GM18517 (cell line): ENCODE data around the gene LMTK3.
"Not testable (repeated sequence)": the region's sequence is repeated elsewhere in the genome, so short reads cannot be mapped to it uniquely, and the experiment has no call there.

Experiments
- ATAC-seq: cut with Tn5 transposase; IDR thresholded peaks from one replicate; pipeline ENCODE4 v1.9.1; 2021; ENCODE audit warnings: mild to moderate bottlenecking, moderate library complexity; ENCODE audit not compliant: unreplicated experiment

Gene LMTK3

DNA sequence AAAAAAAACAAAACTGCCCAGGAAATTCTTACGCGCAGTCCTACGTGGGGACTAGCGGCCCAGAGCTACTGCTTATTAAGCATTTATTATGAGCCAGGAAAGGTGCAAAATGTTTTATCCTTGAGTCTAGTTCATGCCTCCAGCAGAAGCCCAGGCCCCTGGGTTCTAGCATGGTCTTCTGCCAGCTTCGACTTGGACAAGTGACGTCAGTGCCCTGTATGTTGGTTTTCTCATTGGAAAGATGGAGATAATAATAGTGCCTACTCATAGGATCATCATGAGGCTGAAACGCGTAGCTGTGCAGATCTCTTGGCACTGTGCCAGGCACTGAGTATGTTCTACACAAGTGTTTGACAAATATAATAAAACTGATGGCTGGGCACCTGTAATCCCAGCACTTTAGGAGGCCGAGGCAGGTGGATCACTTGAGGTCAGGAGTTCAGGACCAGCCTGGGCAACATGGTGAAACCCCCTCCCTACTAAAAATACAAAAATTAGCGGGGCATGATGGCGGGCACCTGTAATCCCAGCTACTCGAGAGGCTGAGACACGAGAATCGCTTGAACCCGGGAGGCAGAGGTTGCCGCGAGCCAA is 28.0 kb upstream of the LMTK3 start:
- no peak for ATAC-seq

DNA sequence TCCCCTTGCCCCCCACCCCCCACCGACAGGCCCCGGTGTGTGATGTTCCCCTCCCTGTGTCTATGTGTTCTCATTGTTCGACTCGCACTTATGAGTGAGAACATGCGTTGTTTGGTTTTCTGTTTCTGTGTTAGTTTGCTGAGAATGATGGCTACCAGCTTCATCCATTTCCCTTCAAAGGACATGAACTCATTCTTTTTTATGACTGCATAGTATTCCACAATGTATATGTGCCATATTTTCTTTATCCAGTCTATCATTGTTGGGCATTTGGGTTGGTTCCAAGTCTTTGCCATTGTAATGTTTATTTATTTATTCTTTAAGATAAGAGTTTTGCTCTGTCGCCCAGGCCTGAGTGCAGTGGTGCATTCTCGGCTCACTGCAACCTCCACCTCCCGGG is 26.4 kb upstream of the LMTK3 start:
- ATAC-seq: not testable (repeated sequence)

- ATAC-seq: no peak
Observed at GRCh38 chr19:48537541-48537940, 25.9 kb upstream of the LMTK3 start.

GRCh38 chr19:48533770-48534169 is 22.1 kb upstream of the LMTK3 start:
- ATAC-seq: no peak

DNA sequence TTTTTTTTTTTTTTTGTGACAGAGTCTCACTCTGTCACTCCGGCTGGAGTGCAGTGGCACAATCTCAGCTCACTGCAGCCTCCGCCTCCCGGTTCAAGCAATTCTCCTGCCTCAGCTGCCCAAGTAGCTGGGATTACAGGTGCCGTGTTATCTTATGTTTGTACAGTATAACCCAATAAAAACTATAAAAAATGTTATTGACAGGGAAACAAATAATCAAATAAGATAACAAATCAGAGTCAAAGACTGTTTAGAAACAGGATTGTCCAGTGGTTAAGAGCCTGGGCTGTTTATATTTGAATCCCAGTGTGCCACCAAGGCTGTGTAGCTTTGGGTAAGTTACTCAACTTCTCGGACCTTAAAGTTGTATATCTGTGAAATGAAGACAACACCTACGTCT is 19.1 kb upstream of the LMTK3 start:
- no peak for ATAC-seq

DNA sequence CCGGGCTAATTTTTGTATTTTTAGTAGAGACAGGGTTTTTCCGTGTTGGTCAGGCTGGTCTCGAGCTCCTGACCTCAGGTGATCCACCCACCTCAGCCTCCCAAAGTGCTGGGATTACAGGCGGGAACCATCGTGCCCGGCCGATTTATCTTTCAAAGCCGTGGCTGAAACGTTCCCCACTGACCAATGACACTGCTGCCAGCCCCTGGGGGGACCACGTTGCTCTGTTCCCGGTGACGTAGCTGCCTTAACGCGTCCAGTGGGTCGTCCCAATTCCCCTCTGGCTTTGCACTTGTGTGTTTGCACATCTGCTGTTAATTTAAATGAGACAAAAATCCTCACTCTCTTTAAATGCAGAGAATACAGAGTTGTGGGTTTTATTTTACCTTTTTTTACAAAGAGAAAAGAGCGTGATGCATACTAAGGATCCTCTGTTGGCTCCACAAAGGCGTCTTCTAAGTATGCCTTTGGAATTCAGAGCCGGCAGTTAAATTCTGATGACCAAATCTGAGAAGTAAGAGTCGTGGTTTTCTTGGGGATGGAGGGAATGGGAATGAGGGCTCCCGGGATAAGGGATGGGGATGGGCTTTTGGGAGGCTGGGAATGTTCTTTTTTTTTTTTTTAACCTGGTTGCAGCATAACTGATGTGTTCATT is 18.6 kb upstream of the LMTK3 start:
- ATAC-seq: no peak

DNA sequence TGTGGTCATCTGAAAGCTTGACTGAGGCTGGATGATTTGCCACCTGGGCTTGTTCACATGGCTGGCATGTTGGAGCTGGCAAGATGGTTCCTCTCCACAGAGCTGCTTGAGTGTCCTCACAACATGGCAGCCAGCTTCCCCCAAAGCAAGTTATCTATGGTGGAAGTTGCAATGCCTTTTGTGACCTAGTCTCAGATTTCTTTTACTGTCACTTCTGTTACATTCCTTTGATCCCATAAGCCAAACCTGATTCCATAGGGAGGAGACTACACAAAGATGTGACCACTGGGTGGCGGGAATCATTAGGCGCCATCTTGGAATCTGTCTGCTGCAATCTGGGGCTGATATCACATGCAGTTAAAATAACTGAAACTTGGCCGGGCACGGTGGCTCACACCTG is 17.5 kb upstream of the LMTK3 start:
- ATAC-seq: no peak

DNA sequence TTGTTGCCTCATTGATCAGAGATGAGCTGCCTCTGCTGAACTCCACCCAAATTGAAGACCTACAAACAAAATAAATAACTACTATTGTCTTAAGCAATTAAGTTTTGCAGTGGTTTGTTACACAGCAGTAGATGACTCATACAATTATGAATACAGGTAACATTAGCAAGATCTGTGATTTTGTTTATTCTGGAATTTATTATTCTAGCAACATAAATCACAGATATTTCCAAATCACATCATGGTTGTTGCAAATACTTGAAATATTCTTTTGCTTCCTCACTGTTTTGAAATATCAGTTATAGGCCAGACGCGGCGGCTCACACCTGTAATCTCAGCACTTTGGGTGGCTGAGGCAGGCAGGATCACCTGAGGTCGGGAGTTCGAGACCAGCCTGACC is 13.1 kb upstream of the LMTK3 start:
- no peak for ATAC-seq

GRCh38 chr19:48524221-48524620 is 12.6 kb upstream of the LMTK3 start:
- no peak for ATAC-seq

DNA sequence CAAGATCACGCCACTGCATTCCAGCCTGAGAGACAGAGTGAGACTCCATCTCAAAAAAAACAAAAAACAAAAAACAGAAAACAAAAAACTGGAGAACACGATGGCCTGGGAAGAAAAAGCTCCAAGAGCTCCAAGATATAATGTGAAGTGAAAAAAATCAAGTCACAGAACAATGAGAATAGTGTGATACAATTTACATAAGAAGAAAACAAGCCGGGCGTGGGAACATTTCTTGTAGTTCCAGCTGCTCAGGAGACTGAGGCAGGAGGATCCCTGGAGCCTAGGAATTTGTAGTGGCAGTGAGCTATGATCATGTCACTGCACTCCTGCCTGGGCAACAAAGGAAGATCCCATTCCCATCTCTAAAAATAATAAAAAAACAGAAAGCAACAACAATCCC is 8.5 kb upstream of the LMTK3 start:
- no peak for ATAC-seq

- ATAC-seq: not testable (repeated sequence)
Observed at GRCh38 chr19:48519426-48519825, 7.8 kb upstream of the LMTK3 start.

GRCh38 chr19:48518207-48518606 is 6.6 kb upstream of the LMTK3 start:
- no peak for ATAC-seq

- ATAC-seq: no peak
Observed at GRCh38 chr19:48516536-48516935, 4.9 kb upstream of the LMTK3 start.

GRCh38 chr19:48514123-48514458 is 2.5 kb upstream of the LMTK3 start:
- ATAC-seq: no peak

GRCh38 chr19:48513289-48514122 is 1.9 kb upstream of the LMTK3 start:
- ATAC-seq: no peak

- no peak for ATAC-seq
Observed at GRCh38 chr19:48512504-48513288, 1.1 kb upstream of the LMTK3 start.

DNA sequence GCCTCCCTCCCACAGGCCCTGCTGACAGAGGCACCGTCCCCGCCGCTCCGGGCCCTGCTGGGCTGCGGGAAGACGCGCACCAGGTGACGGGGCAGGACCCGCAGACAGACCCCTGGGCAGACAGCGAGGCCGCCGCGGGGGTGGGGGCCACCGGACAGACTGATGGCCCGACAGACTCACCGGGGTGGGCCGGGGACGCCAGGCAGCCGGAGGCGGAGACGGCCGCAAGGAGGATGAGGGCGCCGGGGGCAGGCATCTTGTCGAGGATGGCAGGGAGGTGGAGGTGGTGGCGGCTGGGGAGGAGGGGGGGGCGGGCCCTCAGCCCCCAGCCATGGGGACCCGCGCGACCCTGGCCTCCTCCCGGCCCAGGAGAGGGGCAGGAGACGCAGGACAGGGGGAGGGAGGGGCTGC is 309 bp downstream of the LMTK3 start:
- ATAC-seq: no peak

GRCh38 chr19:48510421-48511268 is 990 bp downstream of the LMTK3 start:
- ATAC-seq: no peak

DNA sequence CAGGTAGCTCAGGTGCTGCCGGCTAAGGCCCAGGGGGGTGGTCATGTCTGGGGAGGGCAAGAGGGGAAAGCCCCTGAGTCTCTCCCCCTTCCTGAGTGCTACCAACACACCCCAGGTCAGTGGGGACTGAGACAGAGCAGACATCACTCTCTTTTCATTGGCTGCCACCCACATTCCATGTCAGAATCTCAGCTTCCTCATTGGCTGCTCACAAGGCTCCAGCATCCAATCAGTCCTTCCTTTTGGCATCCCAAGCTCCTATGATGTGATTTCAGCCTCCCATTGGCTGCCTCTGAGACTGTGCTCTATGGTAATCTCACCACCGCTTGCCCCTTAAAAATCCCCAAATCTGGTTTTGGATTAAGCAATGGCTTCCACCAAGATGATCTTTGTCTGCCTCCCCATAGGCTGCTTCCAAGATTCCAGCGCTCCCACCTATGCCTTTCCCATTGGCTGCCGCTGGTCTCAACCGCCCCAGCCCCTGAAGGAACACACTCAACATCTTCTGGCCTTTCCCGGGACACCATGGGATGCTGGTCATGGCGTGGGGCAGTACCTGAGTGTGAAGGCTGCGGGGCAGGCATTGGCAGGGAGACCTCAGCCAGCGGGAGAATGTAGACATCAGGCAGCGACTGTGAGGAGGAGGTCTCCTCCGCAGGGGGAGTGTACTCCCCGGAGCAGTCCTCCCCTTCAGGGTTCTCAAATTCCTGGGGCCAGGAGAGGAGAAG is 2.0 kb downstream of the LMTK3 start:
- no peak for ATAC-seq
